Tibial nerve (tissue), 4 donors: ENCODE measurements around the gene RHOD. TPM values are rescaled to one million over a fixed set of nuclear protein-coding genes. Genes with fewer than 3 reads are reported as not detected.

Experiments
- DNase-seq, 2 donors: peaks; one replicate each; pipeline ENCODE4 v3.0.0-alpha.2; 2019; ENCODE audit warnings: low spot score in 2 of 2
- H3K27ac ChIP-seq, 4 donors: fragments of 200-600 bp; sonication (generic) in 3 of 4; one replicate each; pipeline ENCODE4 v1.5.1; 2017 to 2019; ENCODE audit warnings: mild to moderate bottlenecking in 1 of 4
- H3K27me3 ChIP-seq, 2 donors: fragments of 200-600 bp; sonication (generic) in 1 of 2; one replicate each; pipeline versions ENCODE4 v1.5.1 to v1.6.0; 2017 to 2019
- H3K36me3 ChIP-seq, 3 donors: fragments of 200-600 bp; sonication (generic); one replicate each; pipeline ENCODE4 v1.5.1; 2018 to 2019
- H3K4me1 ChIP-seq, 4 donors: fragments of 200-600 bp; sonication (generic) in 3 of 4; one replicate each; pipeline ENCODE4 v1.5.1; 2017 to 2019
- H3K4me3 ChIP-seq, 4 donors: fragments of 200-600 bp; sonication (generic) in 3 of 4; one replicate each; pipeline ENCODE4 v1.5.1; 2017 to 2019; ENCODE audit warnings: mild to moderate bottlenecking in 1 of 4, moderate library complexity in 1 of 4
- H3K9me3 ChIP-seq, 4 donors: fragments of 200-600 bp; sonication (generic) in 3 of 4; one replicate each; pipeline ENCODE4 v1.5.1; 2017 to 2019
- CTCF ChIP-seq, 5 experiments: fragments of 200-600 bp in 3 of 5; fragments of 450-650 bp in 2 of 5; sonication (generic) in 3 of 5; IDR thresholded peaks; one replicate each; pipeline ENCODE4 v1.5.1; 2016 to 2019; ENCODE audit warnings: antibody characterized with exemption in 5 of 5, mild to moderate bottlenecking in 3 of 5, moderate library complexity in 2 of 5
- EP300 ChIP-seq, 2 donors: sonication (generic); formaldehyde crosslinking; IDR thresholded peaks; one replicate each; pipeline ENCODE4 v1.6.1; 2017; ENCODE audit warnings: antibody characterized with exemption in 2 of 2, mild to moderate bottlenecking in 1 of 2
- POLR2A ChIP-seq, 2 donors: fragments of 450-650 bp; IDR thresholded peaks; one replicate each; pipeline ENCODE4 v1.6.1; 2017; ENCODE audit warnings: antibody characterized with exemption in 2 of 2, mild to moderate bottlenecking in 2 of 2, moderate library complexity in 2 of 2
- WGBS, 2 donors: methylation state at CpG; one replicate each; pipeline ENCODE4 v1.1.5; 2018; 5-methylcytosine and 5-hydroxymethylcytosine counted together
- total RNA-seq, 4 donors: library from RNA; depleted of rRNA; stranded (reverse); fragments of >200 nt; gene quantifications; one replicate each; pipeline ENCODE4 v1.1.0, GENCODE V29; 2016

RHOD gene
- total RNA-seq, 4 donors from 2014 or later = 15.9 to 30.8 (median 24.4) TPM

GRCh38 chr11:67031791-67032561, 24.7 kb upstream of the RHOD start:
- 74% methylated on average over 23 of the region's 23 CpGs for WGBS, 2 donors
- Histone ChIP-seq H3K9me3 (no peaks in the 10 kb centered on the region), H3K4me1 (peaks cover 0 to 13% (median 3%) of the 10 kb centered on the region in 4 donors), H3K36me3 (no peaks in the 10 kb centered on the region), H3K27ac (no peak overlapping the region), H3K4me3 (no peak overlapping the region), H3K27me3 (no peaks in the 10 kb centered on the region)
- DNase-seq = no peak
- TF ChIP-seq POLR2A (IDR thresholded peaks at IDR 0.05) = no peak

- Histone ChIP-seq H3K9me3 (no peaks in the 10 kb centered on the region), H3K4me3 (no peak overlapping the region), H3K4me1 (peaks cover 0 to 13% (median 3%) of the 10 kb centered on the region in 4 donors), H3K27me3 (no peaks in the 10 kb centered on the region), H3K27ac (no peak overlapping the region), H3K36me3 (no peaks in the 10 kb centered on the region)
- TF ChIP-seq POLR2A (IDR thresholded peaks at IDR 0.05) (no peak), CTCF (IDR thresholded peaks at IDR 0.05) (no peak), EP300 (IDR thresholded peaks at IDR 0.05) (no peak)
- no peak for DNase-seq
- WGBS, 2 donors = 62% methylated on average over 12 of the region's 12 CpGs
Observed at GRCh38 chr11:67032830-67033551, 23.7 kb upstream of the RHOD start.

GRCh38 chr11:67033661-67034166, 22.9 kb upstream of the RHOD start:
- Histone ChIP-seq H3K4me1 (peaks cover 0 to 13% (median 3%) of the 10 kb centered on the region in 4 donors), H3K36me3 (no peaks in the 10 kb centered on the region), H3K27me3 (no peaks in the 10 kb centered on the region), H3K4me3 (no peak overlapping the region), H3K27ac (peak overlapping the region in 1 of 4 donors; percentile 28), H3K9me3 (no peaks in the 10 kb centered on the region)
- 47 to 72% methylated on average over 8 of the region's 8 CpGs for WGBS, 2 donors
- DNase-seq = no peak
- TF ChIP-seq EP300 (IDR thresholded peaks at IDR 0.05) (no peak), CTCF (IDR thresholded peaks at IDR 0.05) (no peak), POLR2A (IDR thresholded peaks at IDR 0.05) (no peak)

GRCh38 chr11:67034350-67034749, 22.3 kb upstream of the RHOD start:
- TF ChIP-seq EP300 (IDR thresholded peaks at IDR 0.05) = no peak
- TF ChIP-seq POLR2A (IDR thresholded peaks at IDR 0.05) = no peak
- no peaks in the 10 kb centered on the region for H3K36me3 ChIP-seq
- DNase-seq = no peak
- no peaks in the 10 kb centered on the region for H3K27me3 ChIP-seq
- WGBS, 2 donors = 75 to 79% methylated on average over 6 of the region's 6 CpGs
- no peak overlapping the region for H3K27ac ChIP-seq
- H3K4me3 ChIP-seq = no peak overlapping the region
- no peaks in the 10 kb centered on the region for H3K9me3 ChIP-seq
- peaks cover 0 to 13% (median 3%) of the 10 kb centered on the region in 4 donors for H3K4me1 ChIP-seq

- Histone ChIP-seq H3K4me1 (peaks cover 0 to 7% (median 0%) of the 10 kb centered on the region in 4 donors), H3K4me3 (no peak overlapping the region), H3K36me3 (no peaks in the 10 kb centered on the region), H3K27ac (no peak overlapping the region), H3K27me3 (no peaks in the 10 kb centered on the region), H3K9me3 (no peaks in the 10 kb centered on the region)
- no peak for TF ChIP-seq EP300 (IDR thresholded peaks at IDR 0.05)
- TF ChIP-seq POLR2A (IDR thresholded peaks at IDR 0.05) = no peak
- TF ChIP-seq CTCF (IDR thresholded peaks at IDR 0.05) = no peak
- WGBS, 2 donors = 75 to 88% methylated on average over 12 of the region's 12 CpGs
- DNase-seq = no peak
Observed at GRCh38 chr11:67040147-67040546, 16.5 kb upstream of the RHOD start.

GRCh38 chr11:67041602-67042001, 15.0 kb upstream of the RHOD start:
- 86 to 89% methylated on average over 3 of the region's 3 CpGs for WGBS, 2 donors
- no peak for DNase-seq

More at GRCh38 chr11:67041602-67042001, 15.0 kb upstream of the RHOD start:
- Histone ChIP-seq H3K27me3 (no peaks in the 10 kb centered on the region), H3K27ac (no peak overlapping the region), H3K9me3 (no peaks in the 10 kb centered on the region), H3K36me3 (no peaks in the 10 kb centered on the region), H3K4me1 (peaks cover 0 to 7% (median 0%) of the 10 kb centered on the region in 4 donors), H3K4me3 (no peak overlapping the region)
- TF ChIP-seq POLR2A (IDR thresholded peaks at IDR 0.05) (no peak), CTCF (IDR thresholded peaks at IDR 0.05) (no peak), EP300 (IDR thresholded peaks at IDR 0.05) (no peak)
